ENCODE results near the gene CAMTA1.
"Not testable (repeated sequence)": the region's sequence is repeated elsewhere in the genome, so short reads cannot be mapped to it uniquely, and the experiment has no call there.

The CAMTA1 gene

GRCh38 chr1:7684132-7684531, 898.9 kb downstream of the CAMTA1 start:
- Histone ChIP-seq H3K27ac (ENCODE audit: insufficient read depth, low read depth, low read length, poor library complexity, severe bottlenecking) (no peak overlapping the region), H3K4me3 (ENCODE audit: insufficient read depth, low read depth, low read length) (no peak overlapping the region), H3K9me3 (ENCODE audit: control insufficient read depth, low read length) (no peaks in the 10 kb centered on the region), H3K4me1 (ENCODE audit: control insufficient read depth, insufficient read depth, low read length) (peaks cover 6% of the 10 kb centered on the region), H3K27me3 (ENCODE audit: control insufficient read depth, insufficient read depth, low read length, poor library complexity, severe bottlenecking) (peaks cover 9% of the 10 kb centered on the region), H3K36me3 (ENCODE audit: control insufficient read depth, insufficient read depth, low read length) (no peaks in the 10 kb centered on the region)
- 91 to 92% methylated on average over 8 of the region's 8 CpGs for WGBS, 2 experiments

- Histone ChIP-seq H3K36me3 (ENCODE audit: control insufficient read depth, insufficient read depth, low read length) (no peaks in the 10 kb centered on the region), H3K4me3 (ENCODE audit: insufficient read depth, low read depth, low read length) (no peak overlapping the region), H3K27me3 (ENCODE audit: control insufficient read depth, insufficient read depth, low read length, poor library complexity, severe bottlenecking) (peaks cover under 1% of the 10 kb centered on the region), H3K4me1 (ENCODE audit: control insufficient read depth, insufficient read depth, low read length) (no peaks in the 10 kb centered on the region), H3K27ac (ENCODE audit: insufficient read depth, low read depth, low read length, poor library complexity, severe bottlenecking) (no peak overlapping the region), H3K9me3 (ENCODE audit: control insufficient read depth, low read length) (no peaks in the 10 kb centered on the region)
- WGBS, 2 experiments, result 93 to 94% methylated on average over 29 of the region's 29 CpGs
Measured at GRCh38 chr1:7684861-7685635, 899.8 kb downstream of the CAMTA1 start.

GRCh38 chr1:7686301-7686850, 901.1 kb downstream of the CAMTA1 start:
- no peaks in the 10 kb centered on the region for H3K36me3 ChIP-seq (ENCODE audit: control insufficient read depth, insufficient read depth, low read length)
- no peaks in the 10 kb centered on the region for H3K27me3 ChIP-seq (ENCODE audit: control insufficient read depth, insufficient read depth, low read length, poor library complexity, severe bottlenecking)
- H3K4me1 ChIP-seq (ENCODE audit: control insufficient read depth, insufficient read depth, low read length), result no peaks in the 10 kb centered on the region
- no peak overlapping the region for H3K27ac ChIP-seq (ENCODE audit: insufficient read depth, low read depth, low read length, poor library complexity, severe bottlenecking)
- H3K9me3 ChIP-seq (ENCODE audit: control insufficient read depth, low read length), result no peaks in the 10 kb centered on the region
- 83 to 85% methylated on average over 16 of the region's 16 CpGs for WGBS, 2 experiments
- no peak overlapping the region for H3K4me3 ChIP-seq (ENCODE audit: insufficient read depth, low read depth, low read length)

GRCh38 chr1:7687411-7687810, 902.2 kb downstream of the CAMTA1 start:
- H3K36me3 ChIP-seq (ENCODE audit: control insufficient read depth, insufficient read depth, low read length), result no peaks in the 10 kb centered on the region
- no peaks in the 10 kb centered on the region for H3K27me3 ChIP-seq (ENCODE audit: control insufficient read depth, insufficient read depth, low read length, poor library complexity, severe bottlenecking)
- 91% methylated on average over 9 of the region's 9 CpGs for WGBS, 2 experiments
- no peak overlapping the region for H3K27ac ChIP-seq (ENCODE audit: insufficient read depth, low read depth, low read length, poor library complexity, severe bottlenecking)
- H3K4me3 ChIP-seq (ENCODE audit: insufficient read depth, low read depth, low read length), result no peak overlapping the region
- H3K4me1 ChIP-seq (ENCODE audit: control insufficient read depth, insufficient read depth, low read length), result no peaks in the 10 kb centered on the region
- no peaks in the 10 kb centered on the region for H3K9me3 ChIP-seq (ENCODE audit: control insufficient read depth, low read length)

- H3K27ac ChIP-seq (ENCODE audit: insufficient read depth, low read depth, low read length, poor library complexity, severe bottlenecking), result no peak overlapping the region
- no peak overlapping the region for H3K4me3 ChIP-seq (ENCODE audit: insufficient read depth, low read depth, low read length)
- no peaks in the 10 kb centered on the region for H3K36me3 ChIP-seq (ENCODE audit: control insufficient read depth, insufficient read depth, low read length)
- no peaks in the 10 kb centered on the region for H3K27me3 ChIP-seq (ENCODE audit: control insufficient read depth, insufficient read depth, low read length, poor library complexity, severe bottlenecking)
- peaks cover 2% of the 10 kb centered on the region for H3K9me3 ChIP-seq (ENCODE audit: control insufficient read depth, low read length)
- no peaks in the 10 kb centered on the region for H3K4me1 ChIP-seq (ENCODE audit: control insufficient read depth, insufficient read depth, low read length)
- WGBS, 2 experiments, result 96 to 100% methylated on average over 1 of the region's 1 CpG
Measured at GRCh38 chr1:7688659-7689058, 903.4 kb downstream of the CAMTA1 start.

GRCh38 chr1:7689307-7689706, 904.1 kb downstream of the CAMTA1 start:
- H3K27me3 ChIP-seq (ENCODE audit: control insufficient read depth, insufficient read depth, low read length, poor library complexity, severe bottlenecking), result not testable (repeated sequence)
- WGBS, 2 experiments, result 78 to 83% methylated on average over 4 of the region's 4 CpGs

GRCh38 chr1:7690076-7690475, 904.8 kb downstream of the CAMTA1 start:
- peaks cover 2% of the 10 kb centered on the region for H3K9me3 ChIP-seq (ENCODE audit: control insufficient read depth, low read length)
- no peaks in the 10 kb centered on the region for H3K36me3 ChIP-seq (ENCODE audit: control insufficient read depth, insufficient read depth, low read length)
- H3K4me1 ChIP-seq (ENCODE audit: control insufficient read depth, insufficient read depth, low read length), result no peaks in the 10 kb centered on the region
- no peak overlapping the region for H3K4me3 ChIP-seq (ENCODE audit: insufficient read depth, low read depth, low read length)
- no peaks in the 10 kb centered on the region for H3K27me3 ChIP-seq (ENCODE audit: control insufficient read depth, insufficient read depth, low read length, poor library complexity, severe bottlenecking)
- WGBS, 2 experiments, result 92 to 96% methylated on average over 10 of the region's 10 CpGs
- no peak overlapping the region for H3K27ac ChIP-seq (ENCODE audit: insufficient read depth, low read depth, low read length, poor library complexity, severe bottlenecking)

More at GRCh38 chr1:7689307-7689706, 904.1 kb downstream of the CAMTA1 start:
- H3K4me1 ChIP-seq (ENCODE audit: control insufficient read depth, insufficient read depth, low read length); H3K27ac ChIP-seq (ENCODE audit: insufficient read depth, low read depth, low read length, poor library complexity, severe bottlenecking); H3K4me3 ChIP-seq (ENCODE audit: insufficient read depth, low read depth, low read length); H3K36me3 ChIP-seq (ENCODE audit: control insufficient read depth, insufficient read depth, low read length); H3K9me3 ChIP-seq (ENCODE audit: control insufficient read depth, low read length): not testable (repeated sequence)

GRCh38 chr1:7690496-7691182, 905.4 kb downstream of the CAMTA1 start:
- Histone ChIP-seq H3K27me3 (ENCODE audit: control insufficient read depth, insufficient read depth, low read length, poor library complexity, severe bottlenecking) (no peaks in the 10 kb centered on the region), H3K36me3 (ENCODE audit: control insufficient read depth, insufficient read depth, low read length) (no peaks in the 10 kb centered on the region), H3K4me1 (ENCODE audit: control insufficient read depth, insufficient read depth, low read length) (no peaks in the 10 kb centered on the region), H3K4me3 (ENCODE audit: insufficient read depth, low read depth, low read length) (no peak overlapping the region), H3K9me3 (ENCODE audit: control insufficient read depth, low read length) (peaks cover 2% of the 10 kb centered on the region), H3K27ac (ENCODE audit: insufficient read depth, low read depth, low read length, poor library complexity, severe bottlenecking) (no peak overlapping the region)
- WGBS, 2 experiments, result 94 to 95% methylated on average over 17 of the region's 17 CpGs

DNA sequence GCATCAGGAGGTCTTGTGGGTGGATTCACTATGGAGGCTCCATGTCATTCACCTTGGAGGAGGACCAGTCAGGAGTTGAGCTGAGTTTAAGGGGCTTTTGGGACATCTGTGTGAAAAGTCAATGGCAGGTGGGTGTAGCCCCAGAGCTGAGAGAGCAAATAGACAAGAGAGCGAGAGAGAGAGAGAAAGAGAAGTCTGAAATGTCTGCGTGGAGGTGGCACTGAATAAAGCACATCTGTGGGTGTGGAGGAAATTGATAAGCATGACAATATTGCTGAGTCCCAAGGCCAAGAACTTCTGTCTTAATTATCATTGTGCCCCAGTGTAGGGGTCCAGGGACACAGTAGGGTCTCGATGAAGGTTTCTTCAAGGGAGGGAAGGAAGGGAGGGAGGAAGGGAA, 906.3 kb downstream of the CAMTA1 start:
- no peak overlapping the region for H3K4me3 ChIP-seq (ENCODE audit: insufficient read depth, low read depth, low read length)
- H3K27ac ChIP-seq (ENCODE audit: insufficient read depth, low read depth, low read length, poor library complexity, severe bottlenecking), result no peak overlapping the region
- no peaks in the 10 kb centered on the region for H3K27me3 ChIP-seq (ENCODE audit: control insufficient read depth, insufficient read depth, low read length, poor library complexity, severe bottlenecking)
- H3K36me3 ChIP-seq (ENCODE audit: control insufficient read depth, insufficient read depth, low read length), result no peaks in the 10 kb centered on the region
- 86 to 95% methylated on average over 3 of the region's 3 CpGs for WGBS, 2 experiments
- no peaks in the 10 kb centered on the region for H3K4me1 ChIP-seq (ENCODE audit: control insufficient read depth, insufficient read depth, low read length)
- H3K9me3 ChIP-seq (ENCODE audit: control insufficient read depth, low read length), result peaks cover 2% of the 10 kb centered on the region

- Histone ChIP-seq H3K36me3 (ENCODE audit: control insufficient read depth, insufficient read depth, low read length) (no peaks in the 10 kb centered on the region), H3K27ac (ENCODE audit: insufficient read depth, low read depth, low read length, poor library complexity, severe bottlenecking) (no peak overlapping the region), H3K27me3 (ENCODE audit: control insufficient read depth, insufficient read depth, low read length, poor library complexity, severe bottlenecking) (no peaks in the 10 kb centered on the region), H3K9me3 (ENCODE audit: control insufficient read depth, low read length) (peaks cover 2% of the 10 kb centered on the region), H3K4me1 (ENCODE audit: control insufficient read depth, insufficient read depth, low read length) (no peaks in the 10 kb centered on the region), H3K4me3 (ENCODE audit: insufficient read depth, low read depth, low read length) (no peak overlapping the region)
- WGBS, 2 experiments, result 84 to 93% methylated on average over 3 of the region's 3 CpGs
Measured at GRCh38 chr1:7692005-7692404, 906.8 kb downstream of the CAMTA1 start.
